Stimulated activated CD4-positive, alpha-beta T cell treated with anti-CD3 and anti-CD28 coated beads, Interleukin-15, amount 100 ng/mL, for 48 hours (primary cell): ENCODE data around the gene TNFRSF9.

Experiments used
- DNase-seq, 2 donors: peaks; one replicate each; pipeline ENCODE4 v3.0.0-alpha.2; 2020; ENCODE audit warnings: low read depth in 2 of 2

TNFRSF9 gene

GRCh38 chr1:7873801-7874795 lies 66.5 kb downstream of the TNFRSF9 start:
- no peak for DNase-seq

- DNase-seq, result no peak
Observed at GRCh38 chr1:7871136-7871535, 69.5 kb downstream of the TNFRSF9 start.

- no peak for DNase-seq
Observed at GRCh38 chr1:7869136-7869920, 71.3 kb downstream of the TNFRSF9 start.

- DNase-seq, result no peak
Observed at GRCh38 chr1:7868070-7868780, 72.4 kb downstream of the TNFRSF9 start.

- DNase-seq, result no peak
Observed at GRCh38 chr1:7865978-7866377, 74.7 kb downstream of the TNFRSF9 start.
